Neural progenitor cell (in vitro differentiated cells): ENCODE results near the gene FSTL5. TPM values are rescaled to one million over a fixed set of nuclear protein-coding genes. Genes with fewer than 3 reads are reported as not detected.

ENCODE experiments used
- DNase-seq: peaks from one replicate; pipeline ENCODE4 v3.0.0-alpha.2; 2016; ENCODE audit warnings: low spot score
- H2AFZ ChIP-seq: fragments of 200-600 bp; sonication (generic); replicated peaks from 2 replicates; pipeline ENCODE4 v1.6.1; 2016; ENCODE audit warnings: antibody characterized with exemption
- H3F3A ChIP-seq: fragments of 200-600 bp; sonication (generic); 2 replicates; pipeline ENCODE4 v1.6.1; 2016; ENCODE audit warnings: antibody characterized with exemption, low read depth
- H3K27ac ChIP-seq: fragments of 200-600 bp; sonication (generic); 2 replicates; pipeline ENCODE4 v1.5.1; 2016; ENCODE audit warnings: mild to moderate bottlenecking
- H3K27me3 ChIP-seq: fragments of 200-600 bp; sonication (generic); 2 replicates; pipeline ENCODE4 v1.6.1; 2016; ENCODE audit warnings: mild to moderate bottlenecking, moderate library complexity
- H3K36me3 ChIP-seq: fragments of 200-600 bp; sonication (generic); 2 replicates; pipeline ENCODE4 v1.5.1; 2016
- H3K4me1 ChIP-seq: fragments of 200-600 bp; sonication (generic); 2 replicates; pipeline ENCODE4 v1.6.1; 2016; ENCODE audit warnings: mixed run types
- H3K4me2 ChIP-seq: fragments of 200-600 bp; sonication (generic); 2 replicates; pipeline ENCODE4 v1.6.1; 2016
- H3K4me3 ChIP-seq: fragments of 200-600 bp; sonication (generic); 2 replicates; pipeline ENCODE4 v1.5.1; 2016
- H3K79me2 ChIP-seq: fragments of 200-600 bp; sonication (generic); 2 replicates; pipeline ENCODE4 v1.6.1; 2016; ENCODE audit warnings: low read depth
- H3K9ac ChIP-seq: fragments of 200-600 bp; sonication (generic); 2 replicates; pipeline ENCODE4 v1.6.1; 2016
- H3K9me3 ChIP-seq: fragments of 200-600 bp; sonication (generic); 2 replicates; pipeline ENCODE4 v1.5.1; 2016; ENCODE audit warnings: low read depth
- H4K20me1 ChIP-seq: fragments of 200-600 bp; sonication (generic); 2 replicates; pipeline ENCODE4 v1.6.1; 2016; ENCODE audit warnings: low read depth
- H3K27ac Mint-ChIP-seq: 3 replicates; pipeline ENCODE4 v1.8.0; 2021; ENCODE audit warnings: mixed read lengths
- H3K27me3 Mint-ChIP-seq: 2 replicates; pipeline ENCODE4 v1.8.0; 2022; ENCODE audit warnings: low read depth, mild to moderate bottlenecking, inconsistent platforms, moderate library complexity, mixed read lengths; ENCODE audit not compliant: insufficient read depth
- H3K36me3 Mint-ChIP-seq: 3 replicates; pipeline ENCODE4 v1.8.0; 2021; ENCODE audit warnings: mixed read lengths
- H3K4me1 Mint-ChIP-seq: 3 replicates; pipeline ENCODE4 v1.8.0; 2021; ENCODE audit warnings: mixed read lengths
- H3K4me3 Mint-ChIP-seq: 3 replicates; pipeline ENCODE4 v1.8.0; 2021; ENCODE audit warnings: mild to moderate bottlenecking, moderate library complexity, mixed read lengths
- H3K9me3 Mint-ChIP-seq: 3 replicates; pipeline ENCODE4 v1.8.0; 2020; ENCODE audit warnings: mixed read lengths
- CTCF ChIP-seq: fragments of 200-600 bp; sonication (generic); IDR thresholded peaks from 2 replicates; pipeline ENCODE4 v1.5.1; 2017; ENCODE audit warnings: antibody characterized with exemption, mild to moderate bottlenecking
- EZH2 ChIP-seq: fragments of 200-600 bp; sonication (generic); IDR thresholded peaks from 2 replicates; pipeline ENCODE4 v1.6.1; 2017; ENCODE audit warnings: antibody characterized with exemption, mild to moderate bottlenecking, moderate library complexity
- EZH2phosphoT487 ChIP-seq: fragments of 200-600 bp; sonication (generic); IDR thresholded peaks from 2 replicates; pipeline ENCODE4 v1.6.1; 2017; ENCODE audit warnings: antibody characterized with exemption
- total RNA-seq: library from RNA; depleted of rRNA; stranded (reverse); fragments of >200 nt; gene quantifications from 2 replicates; pipeline ENCODE4 v1.2.3, GENCODE V29; 2015; ENCODE audit warnings: low replicate concordance

FSTL5 gene
- total RNA-seq, 1 donor from 2014 or later: not detected

- Histone ChIP-seq H3K79me2 (no peaks in the 10 kb centered on the region), H3F3A (no peaks in the 10 kb centered on the region), H3K4me1 (no peaks in the 10 kb centered on the region), H4K20me1 (no peaks in the 10 kb centered on the region), H3K27me3 (no peaks in the 10 kb centered on the region), H2AFZ (no peak overlapping the region), H3K27ac (no peak overlapping the region), H3K4me2 (no peak overlapping the region), H3K36me3 (no peaks in the 10 kb centered on the region), H3K9ac (no peak overlapping the region), H3K4me3 (no peak overlapping the region), H3K9me3 (no peaks in the 10 kb centered on the region)
- DNase-seq: no peak
- Mint-ChIP-seq H3K9me3 (no peaks in the 10 kb centered on the region), H3K27ac (no peak overlapping the region), H3K4me3 (no peak overlapping the region), H3K36me3 (no peaks in the 10 kb centered on the region), H3K4me1 (peaks cover 8% of the 10 kb centered on the region), H3K27me3 (no peaks in the 10 kb centered on the region)
- TF ChIP-seq EZH2 (no peak), CTCF (no peak), EZH2phosphoT487 (no peak)
Measured at GRCh38 chr4:161342881-161343568, 820.8 kb downstream of the FSTL5 start.

DNA sequence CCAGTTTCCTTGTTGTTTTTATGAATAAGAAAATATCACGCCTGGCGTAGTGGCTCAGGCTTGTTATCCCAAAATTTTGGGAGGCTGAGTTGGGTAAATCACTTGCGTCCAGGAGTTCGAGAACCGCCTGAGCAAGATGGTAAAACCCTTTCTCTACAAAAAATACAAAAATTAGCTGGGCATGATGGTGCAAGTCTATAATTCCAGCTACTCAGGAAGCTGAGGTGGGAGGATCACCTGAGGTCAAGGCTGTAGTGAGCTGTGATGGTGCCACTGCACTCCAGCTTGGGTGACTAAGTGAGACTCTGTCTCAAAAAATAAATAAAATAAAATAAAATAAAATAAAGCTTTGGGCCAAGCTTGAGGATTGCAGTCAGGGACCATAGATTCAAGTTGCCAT lies 827.2 kb downstream of the FSTL5 start:
- Histone ChIP-seq H3F3A (no peaks in the 10 kb centered on the region), H3K4me1 (no peaks in the 10 kb centered on the region), H3K4me2 (no peak overlapping the region), H3K27me3 (no peaks in the 10 kb centered on the region), H2AFZ (no peak overlapping the region), H3K79me2 (no peaks in the 10 kb centered on the region), H3K9me3 (no peaks in the 10 kb centered on the region), H3K27ac (no peak overlapping the region), H3K9ac (no peak overlapping the region), H4K20me1 (no peaks in the 10 kb centered on the region), H3K4me3 (no peak overlapping the region), H3K36me3 (no peaks in the 10 kb centered on the region)
- H3K27ac Mint-ChIP-seq: no peak overlapping the region
- TF ChIP-seq CTCF (no peak), EZH2 (no peak), EZH2phosphoT487 (no peak)
- H3K4me1 Mint-ChIP-seq: no peaks in the 10 kb centered on the region
- H3K4me3 Mint-ChIP-seq: no peak overlapping the region
- H3K36me3 Mint-ChIP-seq: no peaks in the 10 kb centered on the region
- no peaks in the 10 kb centered on the region for H3K27me3 Mint-ChIP-seq
- no peaks in the 10 kb centered on the region for H3K9me3 Mint-ChIP-seq
- no peak for DNase-seq

GRCh38 chr4:161336016-161336530 lies 827.7 kb downstream of the FSTL5 start:
- Mint-ChIP-seq H3K4me3 (no peak overlapping the region), H3K36me3 (no peaks in the 10 kb centered on the region), H3K9me3 (no peaks in the 10 kb centered on the region), H3K4me1 (no peaks in the 10 kb centered on the region), H3K27me3 (no peaks in the 10 kb centered on the region), H3K27ac (no peak overlapping the region)
- no peak overlapping the region for H3K4me2 ChIP-seq
- H2AFZ ChIP-seq: no peak overlapping the region
- H3K4me1 ChIP-seq: no peaks in the 10 kb centered on the region
- no peaks in the 10 kb centered on the region for H3K27me3 ChIP-seq
- H3K4me3 ChIP-seq: no peak overlapping the region
- H3K9me3 ChIP-seq: no peaks in the 10 kb centered on the region
- no peaks in the 10 kb centered on the region for H3K79me2 ChIP-seq
- no peak for DNase-seq
- no peaks in the 10 kb centered on the region for H3K36me3 ChIP-seq
- no peak overlapping the region for H3K9ac ChIP-seq
- no peaks in the 10 kb centered on the region for H4K20me1 ChIP-seq
- H3F3A ChIP-seq: no peaks in the 10 kb centered on the region
- no peak overlapping the region for H3K27ac ChIP-seq
- TF ChIP-seq CTCF: no peak
- no peak for TF ChIP-seq EZH2
- TF ChIP-seq EZH2phosphoT487: no peak
